Activated CD4-positive, alpha-beta T cell treated with anti-CD3 and anti-CD28 coated beads, Interleukin-2, Interleukin-6, amounts not matched to agents 100 ng/mL and 50 ng/mL, durations not matched to agents 16 hours and 8 hours (primary cell): Measurements from ENCODE around the gene C4A.
"Not testable (repeated sequence)": the region's sequence is repeated elsewhere in the genome, so short reads cannot be mapped to it uniquely, and the experiment has no call there.

Source experiments
- DNase-seq: peaks from one replicate; pipeline ENCODE4 v3.0.0-alpha.2; 2020

C4A gene

GRCh38 chr6:31980998-31981397 lies 859 bp upstream of the C4A start:
- DNase-seq, result not testable (repeated sequence)

DNA sequence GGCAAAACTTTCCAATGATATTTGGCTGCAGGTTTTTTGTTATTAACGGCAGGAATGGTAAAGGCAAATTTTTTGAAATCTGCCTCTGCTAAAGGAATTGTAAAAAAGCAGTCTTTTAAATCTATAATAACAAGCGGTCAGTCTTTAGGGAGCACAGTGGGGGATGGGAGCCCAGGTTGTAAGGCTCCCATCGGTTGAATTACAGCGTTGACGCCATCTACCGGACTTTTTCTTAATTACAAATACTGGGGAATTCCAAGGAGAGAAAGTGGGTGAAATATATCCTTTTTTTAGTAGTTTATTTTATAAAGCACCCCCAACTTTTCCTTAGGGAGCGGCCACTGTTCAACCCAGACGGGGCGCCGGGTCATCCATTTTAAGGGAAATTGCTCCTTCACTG lies 7.5 kb downstream of the C4A start:
- DNase-seq, result not testable (repeated sequence)

DNA sequence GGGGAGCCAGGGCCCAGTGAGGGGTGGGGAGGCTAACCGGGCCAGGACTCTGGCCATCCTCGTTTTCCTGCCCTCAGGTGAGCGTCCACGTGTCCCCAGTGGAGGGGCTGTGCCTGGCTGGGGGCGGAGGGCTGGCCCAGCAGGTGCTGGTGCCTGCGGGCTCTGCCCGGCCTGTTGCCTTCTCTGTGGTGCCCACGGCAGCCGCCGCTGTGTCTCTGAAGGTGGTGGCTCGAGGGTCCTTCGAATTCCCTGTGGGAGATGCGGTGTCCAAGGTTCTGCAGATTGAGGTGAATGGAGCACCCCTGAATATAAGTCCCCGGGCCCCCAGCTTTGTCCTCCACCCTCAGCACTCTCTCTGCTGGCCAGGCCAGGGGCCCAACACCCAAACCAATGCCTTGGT lies 12.6 kb downstream of the C4A start:
- DNase-seq, result not testable (repeated sequence)

DNA sequence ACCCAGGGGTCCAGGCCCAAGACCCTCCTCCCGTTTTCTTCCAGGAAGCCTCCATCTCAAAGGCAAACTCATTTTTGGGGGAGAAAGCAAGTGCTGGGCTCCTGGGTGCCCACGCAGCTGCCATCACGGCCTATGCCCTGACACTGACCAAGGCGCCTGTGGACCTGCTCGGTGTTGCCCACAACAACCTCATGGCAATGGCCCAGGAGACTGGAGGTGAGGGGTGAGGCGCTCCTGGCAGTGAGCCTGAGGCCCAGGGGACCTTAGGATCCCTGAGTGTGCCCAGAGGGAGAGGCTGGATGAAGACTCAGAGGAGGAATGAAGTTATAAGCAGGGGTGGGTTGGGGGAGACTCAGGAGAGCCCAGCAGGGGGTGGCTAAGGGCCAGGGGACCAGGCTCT lies 14.5 kb downstream of the C4A start:
- DNase-seq, result not testable (repeated sequence)

DNA sequence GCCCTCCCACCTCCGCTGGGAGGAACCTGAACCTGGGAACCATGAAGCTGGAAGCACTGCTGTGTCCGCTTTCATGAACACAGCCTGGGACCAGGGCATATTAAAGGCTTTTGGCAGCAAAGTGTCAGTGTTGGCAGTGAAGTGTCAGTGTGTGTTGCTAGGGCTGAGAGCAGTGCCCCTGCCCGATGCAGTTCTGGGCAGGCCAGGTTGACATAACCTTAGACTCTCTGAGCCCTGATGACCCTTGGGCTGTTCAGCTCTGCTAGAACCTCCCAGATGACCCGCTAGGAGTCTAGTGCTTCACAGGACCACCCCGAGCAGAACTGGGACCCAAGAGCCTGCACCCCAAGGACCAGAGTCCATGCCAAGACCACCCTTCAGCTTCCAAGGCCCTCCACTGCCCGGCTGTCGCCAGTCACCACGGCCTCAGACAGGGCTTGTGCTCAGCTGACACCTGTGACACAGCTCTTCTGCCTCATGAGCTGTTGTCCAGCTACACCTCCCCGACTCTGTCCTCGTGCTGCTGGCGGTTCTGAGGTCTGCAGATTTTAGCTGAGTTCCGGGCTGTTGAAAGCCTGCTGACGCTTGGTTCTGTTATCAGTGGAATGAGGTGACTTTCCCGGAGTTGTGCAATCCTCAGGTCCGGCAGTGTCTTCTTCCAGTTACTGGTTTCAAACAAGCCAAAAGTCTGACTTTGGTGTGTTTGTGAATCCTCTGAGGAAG lies 20.9 kb downstream of the C4A start:
- not testable (repeated sequence) for DNase-seq

DNA sequence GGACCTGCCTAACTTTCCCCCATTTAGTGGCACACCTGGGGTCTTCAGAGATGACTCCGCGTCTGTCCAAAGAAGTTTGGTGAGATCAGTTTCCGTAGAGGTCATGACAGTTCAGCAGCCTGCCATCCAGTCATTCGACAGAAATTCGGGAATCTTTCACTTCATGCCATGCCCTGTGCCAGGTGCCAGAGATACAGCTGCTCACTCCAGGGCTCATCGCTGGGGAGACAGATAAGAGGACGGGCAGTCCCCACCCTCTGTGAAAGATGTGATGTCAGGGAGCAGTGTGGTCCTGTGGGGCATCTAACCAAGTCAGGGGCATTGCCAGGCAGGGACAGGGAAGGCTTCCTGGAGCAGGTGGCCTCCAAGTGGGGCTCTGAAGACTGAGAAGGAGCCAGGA lies 21.4 kb downstream of the C4A start:
- DNase-seq, result not testable (repeated sequence)

GRCh38 chr6:32004393-32004792 lies 22.5 kb downstream of the C4A start:
- not testable (repeated sequence) for DNase-seq

- not testable (repeated sequence) for DNase-seq
Observed at GRCh38 chr6:32004864-32005537, 23.1 kb downstream of the C4A start.

- not testable (repeated sequence) for DNase-seq
Observed at GRCh38 chr6:32005538-32005880, 23.7 kb downstream of the C4A start.

DNA sequence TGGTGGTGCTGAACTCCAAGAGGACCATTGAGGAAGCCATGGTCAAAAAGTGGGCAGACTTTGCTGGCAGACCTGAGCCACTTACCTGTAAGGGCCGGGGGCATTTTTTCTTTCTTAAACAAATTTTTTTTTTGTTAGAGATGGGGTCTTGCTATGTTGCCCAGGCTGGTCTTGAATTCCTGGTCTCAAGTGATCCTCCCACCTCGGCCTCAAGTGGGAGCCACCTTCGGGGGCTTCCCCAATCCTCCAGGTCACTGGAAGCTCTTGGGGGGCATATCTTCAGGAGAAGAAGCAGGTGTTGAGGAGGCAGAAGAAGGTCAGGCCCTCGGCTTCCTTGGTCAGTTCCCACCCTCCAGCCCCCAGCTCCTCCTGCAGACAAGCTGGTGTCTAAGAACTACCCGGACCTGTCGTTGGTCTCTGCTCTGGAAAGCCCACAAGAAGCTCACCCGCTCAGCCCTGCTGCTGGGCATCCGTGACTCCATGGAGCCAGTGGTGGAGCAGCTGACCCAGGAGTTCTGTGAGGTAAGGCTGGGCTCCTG lies 24.2 kb downstream of the C4A start:
- DNase-seq, result not testable (repeated sequence)

GRCh38 chr6:32007086-32007485 lies 25.2 kb downstream of the C4A start:
- DNase-seq, result not testable (repeated sequence)

- DNase-seq, result not testable (repeated sequence)
Observed at GRCh38 chr6:32008037-32008436, 26.2 kb downstream of the C4A start.

- DNase-seq, result not testable (repeated sequence)
Observed at GRCh38 chr6:32008616-32009015, 26.8 kb downstream of the C4A start.

DNA sequence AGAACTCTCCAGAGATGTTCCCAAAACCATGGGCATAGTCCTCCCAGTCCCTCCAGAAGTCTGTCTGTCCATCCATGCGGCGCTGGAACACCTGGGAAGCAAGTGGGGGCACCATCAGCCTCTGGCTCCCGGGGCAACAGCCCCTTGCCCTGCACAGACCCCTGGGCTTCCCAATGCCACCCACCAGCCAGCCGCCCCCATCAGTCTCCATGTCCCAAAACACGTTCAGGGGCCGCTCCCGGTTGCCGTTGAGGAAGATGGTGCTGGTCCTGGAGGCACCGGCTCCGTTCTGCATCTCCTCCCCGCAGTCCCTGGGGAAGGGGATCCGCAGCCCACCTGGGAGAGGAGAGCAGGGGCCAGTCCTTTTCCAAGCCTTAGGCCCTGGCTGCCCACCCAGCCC lies 27.7 kb downstream of the C4A start:
- DNase-seq, result not testable (repeated sequence)

DNA sequence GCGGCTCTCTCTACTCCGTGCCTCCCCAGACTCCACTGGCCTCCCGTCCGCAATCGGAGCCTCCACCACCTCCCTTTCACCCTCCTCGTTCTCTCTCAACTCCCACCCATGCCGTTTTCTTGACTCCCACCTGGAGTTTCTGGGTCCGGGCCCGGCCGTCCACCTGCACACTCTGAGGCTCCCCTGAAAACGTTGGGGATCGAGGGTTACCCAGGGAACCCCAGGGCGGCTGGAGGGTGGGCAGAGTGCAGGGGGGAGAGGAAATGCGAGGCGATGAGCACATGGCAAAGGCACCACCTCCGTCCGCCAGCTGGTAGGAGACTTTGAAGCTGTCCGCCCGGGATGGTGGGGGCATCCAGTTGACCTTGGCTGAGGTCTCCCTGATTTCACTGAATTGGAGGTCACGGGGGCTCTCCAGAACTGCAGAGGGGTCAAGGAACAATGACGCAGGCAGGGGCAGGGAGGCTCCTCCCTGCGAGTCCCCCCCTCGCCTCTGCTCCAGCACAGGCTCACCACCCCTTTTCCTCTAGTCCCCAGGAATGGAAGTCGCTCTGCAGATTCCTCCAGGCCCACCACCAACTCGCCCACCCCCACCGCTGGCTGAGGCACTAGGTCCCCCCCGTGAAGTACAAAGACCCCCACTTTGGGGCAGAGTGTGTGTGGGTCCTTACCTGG lies 29.1 kb downstream of the C4A start:
- not testable (repeated sequence) for DNase-seq

DNA sequence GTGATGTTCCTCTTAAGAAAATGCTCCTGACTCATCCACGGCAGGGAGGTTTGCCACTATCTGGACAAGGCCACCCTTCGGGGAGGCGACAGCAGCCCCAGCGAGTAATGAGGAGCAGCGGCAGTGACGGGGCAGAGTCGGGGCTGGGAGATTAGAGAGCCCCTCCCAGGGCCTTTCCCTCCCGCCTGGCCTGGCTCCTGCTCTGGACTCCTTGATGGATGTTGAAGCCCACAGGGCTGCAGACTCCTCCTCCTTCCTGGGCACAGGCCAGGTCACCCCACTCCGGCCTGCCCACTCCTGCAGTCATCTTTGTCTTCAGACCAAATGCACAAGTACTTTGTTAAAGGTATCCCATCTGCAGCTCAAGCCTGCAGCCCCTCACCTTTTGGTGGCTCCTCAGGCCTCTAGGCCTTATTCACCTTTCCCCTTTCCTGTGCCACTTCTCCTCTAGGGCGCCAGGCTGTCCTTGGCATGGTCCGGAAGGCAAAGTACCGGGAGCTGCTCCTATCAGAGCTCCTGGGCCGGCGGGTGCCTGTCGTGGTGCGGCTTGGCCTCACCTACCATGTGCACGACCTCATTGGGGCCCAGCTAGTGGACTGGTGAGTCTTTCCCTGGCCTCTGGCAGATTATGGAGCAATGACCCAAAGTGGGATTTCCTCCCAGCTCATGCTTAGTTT lies 31.2 kb downstream of the C4A start:
- not testable (repeated sequence) for DNase-seq

DNA sequence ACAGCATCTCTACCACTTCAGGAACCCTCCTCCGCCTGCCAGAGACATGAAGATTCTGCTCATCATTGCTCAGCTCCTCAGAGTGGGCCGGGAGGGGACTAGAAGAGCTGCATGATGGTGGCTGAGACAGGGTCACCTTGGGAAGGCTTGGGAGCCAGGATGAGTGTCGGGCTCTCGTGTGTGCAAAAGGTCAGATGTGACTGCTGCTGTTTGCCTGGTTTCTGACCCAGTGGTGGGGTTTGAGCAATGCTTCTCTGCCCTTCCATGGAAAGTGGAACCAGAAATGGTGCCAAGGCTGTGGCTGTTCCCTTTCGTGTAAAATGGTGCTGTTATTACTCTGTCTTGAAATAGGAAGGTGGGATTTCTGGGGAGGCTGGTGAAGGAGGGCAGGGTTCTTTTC lies 31.9 kb downstream of the C4A start:
- DNase-seq, result not testable (repeated sequence)

DNA sequence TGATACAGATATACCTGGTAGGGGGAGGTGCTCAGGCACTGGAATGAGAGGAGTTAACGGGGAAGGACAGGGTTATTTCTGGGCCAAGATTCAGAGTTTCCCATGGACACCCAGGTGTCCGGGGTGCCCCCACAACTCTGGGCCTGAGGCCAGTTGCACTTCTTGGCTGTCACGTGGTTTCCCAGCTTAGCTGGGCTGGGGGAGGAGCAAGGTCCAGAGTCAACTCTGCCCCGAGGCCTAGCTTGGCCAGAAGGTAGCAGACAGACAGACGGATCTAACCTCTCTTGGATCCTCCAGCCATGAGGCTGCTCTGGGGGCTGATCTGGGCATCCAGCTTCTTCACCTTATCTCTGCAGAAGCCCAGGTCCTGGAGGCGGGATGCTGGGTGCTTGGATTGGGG lies 32.7 kb downstream of the C4A start, which contains the start of gene C4B:
TSS of gene C4B (plus strand) at position 249 of the 400 bp plus-strand sequence. CDS start at position 300, 51 bp downstream.
- DNase-seq, result not testable (repeated sequence)

- not testable (repeated sequence) for DNase-seq
Observed at GRCh38 chr6:32022100-32022499, 40.2 kb downstream of the C4A start.

DNA sequence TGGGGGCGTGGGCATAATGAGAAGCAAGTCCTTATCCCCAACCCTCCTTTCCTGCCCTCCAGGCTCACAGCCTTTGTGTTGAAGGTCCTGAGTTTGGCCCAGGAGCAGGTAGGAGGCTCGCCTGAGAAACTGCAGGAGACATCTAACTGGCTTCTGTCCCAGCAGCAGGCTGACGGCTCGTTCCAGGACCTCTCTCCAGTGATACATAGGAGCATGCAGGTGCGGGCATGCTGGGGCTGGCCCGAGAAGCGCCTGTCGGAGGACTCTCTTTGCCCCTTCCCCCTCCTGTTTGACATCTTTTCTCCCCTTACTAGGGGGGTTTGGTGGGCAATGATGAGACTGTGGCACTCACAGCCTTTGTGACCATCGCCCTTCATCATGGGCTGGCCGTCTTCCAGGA lies 46.8 kb downstream of the C4A start:
- not testable (repeated sequence) for DNase-seq

- not testable (repeated sequence) for DNase-seq
Observed at GRCh38 chr6:32029553-32029952, 47.7 kb downstream of the C4A start.

- DNase-seq, result not testable (repeated sequence)
Observed at GRCh38 chr6:32035283-32036013, 53.6 kb downstream of the C4A start.
